GM19099 (cell line): ENCODE results near the gene WDR33.

Experiments
- POLR2A ChIP-seq: IDR thresholded peaks from 3 replicates; pipeline ENCODE4 v1.6.1; 2011; ENCODE audit warnings: low read depth; ENCODE audit not compliant: insufficient read length; ENCODE audit errors: extremely low read depth

Gene WDR33

DNA sequence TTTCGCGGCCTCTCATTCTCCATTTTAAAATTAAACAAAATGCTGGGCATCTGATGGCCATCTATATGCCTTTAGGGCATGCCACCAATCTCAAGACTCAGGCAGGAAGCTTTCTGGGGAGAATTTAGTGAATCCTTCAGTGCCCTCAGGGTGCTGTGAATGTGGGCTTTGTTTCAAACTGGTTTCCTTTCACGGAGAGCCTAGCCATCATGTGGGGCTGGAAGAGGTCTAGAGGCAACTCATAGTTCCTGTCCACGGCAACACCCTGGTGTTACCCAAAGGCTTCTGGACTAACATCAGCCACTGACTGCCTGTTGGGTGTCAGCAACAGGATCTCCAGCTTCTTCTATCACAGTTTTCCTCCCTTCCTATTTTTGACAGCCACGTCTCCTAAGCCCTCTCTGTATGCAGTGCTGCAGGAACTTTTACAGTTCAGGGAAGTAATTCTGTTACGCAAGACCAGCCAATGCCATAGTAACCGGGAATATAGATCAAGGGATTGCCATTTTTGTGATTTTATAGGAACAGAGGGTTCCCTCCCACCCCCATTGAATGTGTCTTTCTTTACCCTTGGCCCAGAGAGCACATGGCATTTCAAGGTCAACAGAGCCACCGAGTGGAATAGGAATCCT, 7.9 kb upstream of the WDR33 start:
- no peak for TF ChIP-seq POLR2A

DNA sequence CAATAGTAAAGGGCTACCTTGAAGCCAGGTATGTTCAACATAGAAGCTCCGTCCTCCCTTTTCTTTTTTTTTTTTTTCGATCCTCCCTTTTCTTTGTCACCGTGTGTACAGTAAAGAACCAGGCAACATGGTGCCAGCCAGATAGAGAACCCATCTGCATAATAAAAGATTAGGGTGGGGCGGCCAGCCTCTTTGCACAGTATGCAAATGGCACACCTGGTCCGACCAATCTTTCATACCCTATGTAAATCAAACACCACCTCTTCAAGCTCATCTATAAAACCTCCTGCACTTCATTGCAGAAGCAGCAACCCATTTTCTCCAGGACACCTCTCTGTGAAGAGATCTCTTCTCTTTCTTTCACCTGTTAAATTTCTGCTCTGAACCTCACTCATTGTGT, 7.3 kb upstream of the WDR33 start:
- TF ChIP-seq POLR2A: no peak

- no peak for TF ChIP-seq POLR2A
Measured at GRCh38 chr2:127814677-127815076, 3.7 kb upstream of the WDR33 start.

DNA sequence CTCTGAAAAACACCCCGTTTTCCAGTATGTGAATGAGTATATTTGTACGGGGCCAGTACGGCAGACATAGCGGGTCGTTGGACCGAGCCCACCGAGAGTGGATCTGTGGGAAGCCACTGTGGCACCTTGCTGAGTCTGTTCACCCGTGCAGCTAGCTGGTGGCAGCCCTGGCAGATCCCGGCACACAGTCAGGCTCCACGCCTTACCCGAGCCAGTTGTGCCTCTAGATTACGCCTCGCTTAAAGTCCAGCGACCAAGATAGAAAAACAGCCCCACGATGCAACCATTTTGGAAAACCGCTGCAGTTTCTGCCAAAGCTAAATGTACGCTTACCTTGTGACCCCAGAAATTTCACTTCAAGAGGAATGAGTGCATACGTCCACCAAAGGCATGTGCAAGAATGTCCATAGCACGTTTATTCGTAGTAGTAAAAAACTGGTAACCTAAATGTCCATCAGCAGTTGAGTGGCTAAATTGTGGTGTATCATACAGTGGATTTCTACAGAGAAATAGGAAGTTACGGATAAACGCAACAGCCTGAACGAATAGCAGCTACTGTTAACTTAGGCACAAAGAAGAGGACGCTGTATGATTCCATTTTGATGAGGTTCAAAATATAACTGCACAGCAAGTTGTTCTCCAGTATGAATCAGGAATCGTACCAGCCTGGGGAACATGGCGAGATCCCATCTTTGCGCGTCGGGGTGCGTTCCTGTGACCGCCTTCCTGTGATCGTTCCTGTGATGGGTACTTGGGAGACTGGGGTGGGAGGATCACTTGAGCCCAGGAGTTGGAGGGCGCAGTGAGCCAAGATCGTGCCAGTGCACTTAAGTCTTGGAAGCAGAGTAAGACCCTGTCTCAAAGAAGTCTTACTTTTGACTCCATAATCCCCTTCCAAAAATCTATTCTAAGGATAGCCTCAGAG, 688 bp upstream of the WDR33 start:
- no peak for TF ChIP-seq POLR2A

GRCh38 chr2:127810156-127810618, 784 bp downstream of the WDR33 start:
- no peak for TF ChIP-seq POLR2A

DNA sequence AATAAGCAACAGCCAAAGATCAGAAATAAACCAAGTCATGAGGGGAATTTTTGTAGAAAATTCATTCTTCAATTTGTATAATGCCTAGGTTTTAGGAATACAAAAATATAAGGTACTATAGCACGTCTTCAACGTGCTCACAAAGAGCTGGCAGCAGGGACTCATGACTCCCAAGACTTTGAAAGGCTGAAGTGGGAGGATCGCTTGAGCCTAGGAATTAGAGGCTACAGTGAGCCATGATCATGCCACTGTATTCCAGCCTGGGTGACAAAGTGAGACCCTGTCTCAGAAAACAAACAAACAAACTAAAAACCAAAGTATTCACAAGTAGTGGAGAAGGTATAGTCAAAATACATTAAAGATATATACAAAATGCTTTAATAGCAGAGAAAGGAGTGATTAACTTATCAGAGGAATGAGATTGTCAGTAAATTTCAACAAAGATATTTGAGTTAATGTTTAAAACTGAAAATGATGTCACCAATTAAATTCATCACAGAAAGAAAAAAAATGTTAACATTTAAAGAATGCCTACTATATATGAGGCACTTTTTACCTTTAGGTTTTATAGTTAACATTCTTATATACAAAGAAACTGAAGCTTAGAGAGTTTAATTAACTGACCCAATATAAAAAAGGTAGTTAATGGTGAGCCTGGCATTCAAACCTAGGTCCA, 3.2 kb downstream of the WDR33 start:
- no peak for TF ChIP-seq POLR2A

GRCh38 chr2:127805491-127805890, 5.5 kb downstream of the WDR33 start:
- no peak for TF ChIP-seq POLR2A

- no peak for TF ChIP-seq POLR2A
Measured at GRCh38 chr2:127799926-127800325, 11.0 kb downstream of the WDR33 start.

DNA sequence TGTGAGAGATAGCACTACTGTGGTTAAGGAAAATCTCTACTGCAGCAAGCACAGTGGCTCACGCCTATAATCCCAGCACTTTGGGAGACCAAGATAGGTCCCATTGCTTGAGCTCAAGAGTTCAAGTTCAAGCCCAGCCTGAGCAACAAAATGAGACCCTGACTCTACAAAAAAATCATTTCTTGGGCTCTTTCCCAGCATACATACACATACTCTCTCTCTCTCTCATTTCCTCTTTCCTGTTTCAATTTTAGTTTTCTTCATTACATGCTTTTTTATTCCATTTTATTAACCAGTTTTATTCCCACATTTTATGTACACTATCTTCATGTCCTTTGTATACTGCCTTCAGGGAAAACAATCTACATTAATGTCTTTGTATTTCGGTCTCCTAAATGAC, 14.6 kb downstream of the WDR33 start:
- TF ChIP-seq POLR2A: no peak

DNA sequence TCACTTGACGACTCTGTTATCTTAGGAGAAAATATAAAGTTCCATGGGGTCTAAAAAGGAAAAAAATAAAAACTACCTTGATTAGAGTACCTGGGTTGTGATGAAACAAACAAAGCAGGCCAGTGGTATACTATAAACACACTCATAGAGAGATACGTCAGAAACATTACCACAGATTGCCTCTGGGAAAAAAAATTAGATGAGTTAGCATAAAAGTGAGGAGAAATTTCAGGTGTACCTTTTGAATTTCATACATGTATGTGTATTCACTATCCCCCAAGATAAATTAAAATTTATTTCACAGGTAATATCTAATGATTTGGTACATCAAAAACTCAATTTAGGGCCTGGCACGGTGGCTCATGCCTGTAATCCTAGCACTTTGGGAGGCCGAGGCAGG, 18.2 kb downstream of the WDR33 start:
- no peak for TF ChIP-seq POLR2A

GRCh38 chr2:127790694-127791529, 20.1 kb downstream of the WDR33 start:
- TF ChIP-seq POLR2A: no peak

GRCh38 chr2:127786048-127786809, 24.7 kb downstream of the WDR33 start:
- TF ChIP-seq POLR2A: no peak

DNA sequence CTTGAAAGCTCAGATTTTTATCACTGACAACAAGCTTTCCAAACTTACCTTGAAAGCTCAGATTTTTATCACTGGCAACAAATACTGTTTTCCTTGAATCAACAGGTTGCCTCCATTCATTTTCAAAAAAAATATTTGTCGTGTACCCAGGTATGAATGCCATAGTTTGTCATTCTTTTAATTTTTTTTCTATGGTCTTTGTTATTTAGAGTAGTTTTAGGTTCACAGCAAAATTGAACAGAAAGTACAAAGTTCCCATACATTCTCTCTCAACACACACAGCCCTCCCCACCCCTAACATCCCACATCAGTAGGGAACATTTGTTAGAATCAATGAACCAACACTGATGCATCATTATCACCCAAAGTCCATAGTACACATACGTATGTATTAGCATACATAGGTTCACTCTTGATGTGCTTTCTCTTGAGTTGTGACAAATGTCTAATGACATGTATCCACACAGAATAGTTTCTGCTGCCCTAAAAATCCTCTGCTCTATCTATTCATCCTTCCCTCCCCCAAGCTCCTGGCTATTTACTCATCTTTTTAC, 25.9 kb downstream of the WDR33 start:
- TF ChIP-seq POLR2A: no peak

GRCh38 chr2:127783101-127783500, 27.9 kb downstream of the WDR33 start:
- no peak for TF ChIP-seq POLR2A
